ENCODE results near the gene POLG. TPM values are rescaled to one million over a fixed set of nuclear protein-coding genes. Genes with fewer than 3 reads are reported as not detected.
A peak's percentile ranks its signal among the peaks of the same experiment; 100 is the strongest.

Gene POLG
- total and polyA plus RNA-seq, 2 donors, result 31.1 to 33.2 TPM

- Histone ChIP-seq H3K27ac (ENCODE audit: low read depth) (no peak overlapping the region), H3K4me1 (ENCODE audit: insufficient read depth) (no peaks in the 10 kb centered on the region), H3K4me3 (ENCODE audit: low read depth, low read length) (no peak overlapping the region), H3K36me3 (ENCODE audit: insufficient read depth) (no peaks in the 10 kb centered on the region)
- no peak for DNase-seq (ENCODE audit: extremely low spot score)
- 12% methylated on average over 22 of the region's 22 CpGs for WGBS
Observed at GRCh38 chr15:89365462-89366065, 30.9 kb upstream of the POLG start.

GRCh38 chr15:89364741-89365450, 30.3 kb upstream of the POLG start:
- H3K27ac ChIP-seq (ENCODE audit: low read depth), result no peak overlapping the region
- H3K4me3 ChIP-seq (ENCODE audit: low read depth, low read length), result no peak overlapping the region
- 24% methylated on average over 13 of the region's 13 CpGs for WGBS
- no peaks in the 10 kb centered on the region for H3K4me1 ChIP-seq (ENCODE audit: insufficient read depth)
- H3K36me3 ChIP-seq (ENCODE audit: insufficient read depth), result no peaks in the 10 kb centered on the region
- no peak for DNase-seq (ENCODE audit: extremely low spot score)

- H3K36me3 ChIP-seq (ENCODE audit: insufficient read depth), result no peaks in the 10 kb centered on the region
- 24% methylated on average over 6 of the region's 6 CpGs for WGBS
- H3K4me1 ChIP-seq (ENCODE audit: insufficient read depth), result no peaks in the 10 kb centered on the region
- H3K4me3 ChIP-seq (ENCODE audit: low read depth, low read length), result no peak overlapping the region
- no peak overlapping the region for H3K27ac ChIP-seq (ENCODE audit: low read depth)
- no peak for DNase-seq (ENCODE audit: extremely low spot score)
Observed at GRCh38 chr15:89364341-89364740, 29.7 kb upstream of the POLG start.

GRCh38 chr15:89363770-89364169, 29.1 kb upstream of the POLG start:
- no peak overlapping the region for H3K4me3 ChIP-seq (ENCODE audit: low read depth, low read length)
- H3K36me3 ChIP-seq (ENCODE audit: insufficient read depth), result no peaks in the 10 kb centered on the region
- 30% methylated on average over 4 of the region's 4 CpGs for WGBS
- H3K27ac ChIP-seq (ENCODE audit: low read depth), result no peak overlapping the region
- DNase-seq (ENCODE audit: extremely low spot score), result no peak
- no peaks in the 10 kb centered on the region for H3K4me1 ChIP-seq (ENCODE audit: insufficient read depth)

GRCh38 chr15:89363133-89363532, 28.5 kb upstream of the POLG start:
- no peaks in the 10 kb centered on the region for H3K4me1 ChIP-seq (ENCODE audit: insufficient read depth)
- H3K4me3 ChIP-seq (ENCODE audit: low read depth, low read length), result no peak overlapping the region
- 15% methylated on average over 6 of the region's 6 CpGs for WGBS
- no peak for DNase-seq (ENCODE audit: extremely low spot score)
- H3K36me3 ChIP-seq (ENCODE audit: insufficient read depth), result no peaks in the 10 kb centered on the region
- no peak overlapping the region for H3K27ac ChIP-seq (ENCODE audit: low read depth)

- Histone ChIP-seq H3K27ac (ENCODE audit: low read depth) (no peak overlapping the region), H3K36me3 (ENCODE audit: insufficient read depth) (no peaks in the 10 kb centered on the region), H3K4me1 (ENCODE audit: insufficient read depth) (no peaks in the 10 kb centered on the region), H3K4me3 (ENCODE audit: low read depth, low read length) (no peak overlapping the region)
- 3% methylated on average over 72 of the region's 73 CpGs for WGBS
- DNase-seq (ENCODE audit: extremely low spot score), result no peak
Observed at GRCh38 chr15:89362203-89363101, 27.8 kb upstream of the POLG start.

- DNase-seq (ENCODE audit: extremely low spot score), result no peak
Observed at GRCh38 chr15:89361451-89362202, 27.0 kb upstream of the POLG start.

GRCh38 chr15:89360294-89360971, 25.8 kb upstream of the POLG start:
- WGBS, result 5% methylated on average over 31 of the region's 31 CpGs
- Histone ChIP-seq H3K36me3 (ENCODE audit: insufficient read depth) (no peaks in the 10 kb centered on the region), H3K4me1 (ENCODE audit: insufficient read depth) (no peaks in the 10 kb centered on the region), H3K4me3 (ENCODE audit: low read depth, low read length) (no peak overlapping the region), H3K27ac (ENCODE audit: low read depth) (no peak overlapping the region)
- no peak for DNase-seq (ENCODE audit: extremely low spot score)

More at GRCh38 chr15:89361451-89362202, 27.0 kb upstream of the POLG start:
- 8% methylated on average over 41 of the region's 41 CpGs for WGBS
- no peak overlapping the region for H3K4me3 ChIP-seq (ENCODE audit: low read depth, low read length)
- H3K27ac ChIP-seq (ENCODE audit: low read depth), result no peak overlapping the region
- H3K36me3 ChIP-seq (ENCODE audit: insufficient read depth), result no peaks in the 10 kb centered on the region
- H3K4me1 ChIP-seq (ENCODE audit: insufficient read depth), result no peaks in the 10 kb centered on the region

- no peak for DNase-seq (ENCODE audit: extremely low spot score)
- Histone ChIP-seq H3K27ac (ENCODE audit: low read depth) (no peak overlapping the region), H3K36me3 (ENCODE audit: insufficient read depth) (no peaks in the 10 kb centered on the region), H3K4me3 (ENCODE audit: low read depth, low read length) (peak overlapping the region; percentile 37), H3K4me1 (ENCODE audit: insufficient read depth) (no peaks in the 10 kb centered on the region)
- WGBS, result 9% methylated on average over 32 of the region's 32 CpGs
Observed at GRCh38 chr15:89359471-89360293, 25.1 kb upstream of the POLG start.

- Histone ChIP-seq H3K4me3 (ENCODE audit: low read depth, low read length) (peak overlapping the region; percentile 37), H3K4me1 (ENCODE audit: insufficient read depth) (no peaks in the 10 kb centered on the region), H3K27ac (ENCODE audit: low read depth) (no peak overlapping the region), H3K36me3 (ENCODE audit: insufficient read depth) (no peaks in the 10 kb centered on the region)
- WGBS, result 3% methylated on average over 68 of the region's 68 CpGs
- DNase-seq (ENCODE audit: extremely low spot score), result no peak
Observed at GRCh38 chr15:89358755-89359439, 24.3 kb upstream of the POLG start.

- 8% methylated on average over 16 of the region's 16 CpGs for WGBS
- Histone ChIP-seq H3K4me3 (ENCODE audit: low read depth, low read length) (no peak overlapping the region), H3K4me1 (ENCODE audit: insufficient read depth) (no peaks in the 10 kb centered on the region), H3K27ac (ENCODE audit: low read depth) (no peak overlapping the region), H3K36me3 (ENCODE audit: insufficient read depth) (no peaks in the 10 kb centered on the region)
- DNase-seq (ENCODE audit: extremely low spot score), result no peak
Observed at GRCh38 chr15:89358435-89358754, 23.8 kb upstream of the POLG start.

All from urinary bladder (tissue), 4 donors.